H9 (cell line): Measurements from ENCODE around the gene ZNF526. TPM values are rescaled to one million over a fixed set of nuclear protein-coding genes. Genes with fewer than 3 reads are reported as not detected.

Experiments
- DNase-seq: peaks from one replicate; pipeline ENCODE4 v3.0.0-alpha.2; 2017
- H2AFZ ChIP-seq: one replicate; pipeline ENCODE4 v1.6.1; 2013; ENCODE audit warnings: mild to moderate bottlenecking, low read length, control low read depth, moderate library complexity
- H2AK5ac ChIP-seq: 2 replicates; pipeline ENCODE4 v1.6.1; 2013; ENCODE audit warnings: low read length, control low read depth, mixed read lengths; ENCODE audit not compliant: insufficient read length
- H2BK120ac ChIP-seq: one replicate; pipeline ENCODE4 v1.6.1; 2013; ENCODE audit warnings: low read depth, mild to moderate bottlenecking, low read length, control low read depth, inconsistent platforms; ENCODE audit not compliant: poor library complexity, severe bottlenecking
- H2BK12ac ChIP-seq: 2 replicates; pipeline ENCODE4 v1.6.1; 2013; ENCODE audit warnings: low read length, control low read depth, mixed read lengths, low read depth; ENCODE audit not compliant: insufficient read length
- H2BK15ac ChIP-seq: 2 replicates; pipeline ENCODE4 v1.6.1; 2013; ENCODE audit warnings: low read depth, low read length, control low read depth
- H2BK20ac ChIP-seq: one replicate; pipeline ENCODE4 v1.6.1; 2013; ENCODE audit warnings: low read depth, mild to moderate bottlenecking, low read length, control low read depth, inconsistent platforms; ENCODE audit not compliant: poor library complexity, severe bottlenecking
- H2BK5ac ChIP-seq: 2 replicates; pipeline ENCODE4 v1.6.1; 2013; ENCODE audit warnings: low read length, control low read depth, mixed read lengths; ENCODE audit not compliant: insufficient read length
- H3K14ac ChIP-seq: 2 replicates; pipeline ENCODE4 v1.6.1; 2013; ENCODE audit warnings: low read length, control low read depth; ENCODE audit not compliant: insufficient read depth
- H3K18ac ChIP-seq: 2 replicates; pipeline ENCODE4 v1.6.1; 2013; ENCODE audit warnings: low read depth, mild to moderate bottlenecking, mixed read lengths, low read length, control low read depth; ENCODE audit not compliant: insufficient read length
- H3K23ac ChIP-seq: 2 replicates; pipeline ENCODE4 v1.6.1; 2013; ENCODE audit warnings: low read length, control low read depth, mixed read lengths, low read depth; ENCODE audit not compliant: insufficient read length
- H3K23me2 ChIP-seq: 2 replicates; pipeline ENCODE4 v1.6.1; 2013; ENCODE audit warnings: low read depth, mild to moderate bottlenecking, mixed read lengths, low read length, control low read depth; ENCODE audit not compliant: insufficient read length, poor library complexity, severe bottlenecking
- H3K27ac ChIP-seq: 2 replicates; pipeline ENCODE4 v1.5.1; 2013; ENCODE audit warnings: low read length, control low read depth, mixed read lengths, low read depth; ENCODE audit not compliant: insufficient read length
- H3K27me3 ChIP-seq: 2 replicates; pipeline ENCODE4 v1.6.1; 2013; ENCODE audit warnings: low read length, control low read depth, inconsistent platforms; ENCODE audit not compliant: insufficient read depth
- H3K4ac ChIP-seq: 2 replicates; pipeline ENCODE4 v1.6.1; 2013; ENCODE audit warnings: low read depth, mild to moderate bottlenecking, control low read depth, inconsistent platforms, low read length, moderate library complexity
- H3K4me1 ChIP-seq: 2 replicates; pipeline ENCODE4 v1.6.1; 2013; ENCODE audit warnings: low read length, control low read depth, inconsistent platforms; ENCODE audit not compliant: insufficient read depth
- H3K4me2 ChIP-seq: 2 replicates; pipeline ENCODE4 v1.6.1; 2013; ENCODE audit warnings: low read length, control low read depth, mixed read lengths; ENCODE audit not compliant: insufficient read length, insufficient read depth
- H3K56ac ChIP-seq: 2 replicates; pipeline ENCODE4 v1.6.1; 2013; ENCODE audit warnings: low read depth, mild to moderate bottlenecking, mixed read lengths, low read length, control low read depth; ENCODE audit not compliant: insufficient read length
- H3K79me1 ChIP-seq: 2 replicates; pipeline ENCODE4 v1.6.1; 2013; ENCODE audit warnings: low read depth, mild to moderate bottlenecking, moderate library complexity, low read length, control low read depth, inconsistent platforms; ENCODE audit not compliant: insufficient read depth, poor library complexity, severe bottlenecking
- H3K79me2 ChIP-seq: 2 replicates; pipeline ENCODE4 v1.6.1; 2013; ENCODE audit warnings: low read length, control low read depth, inconsistent platforms; ENCODE audit not compliant: insufficient read depth
- H3K9ac ChIP-seq: 2 replicates; pipeline ENCODE4 v1.6.1; 2013; ENCODE audit warnings: low read length, control low read depth, mixed read lengths; ENCODE audit not compliant: insufficient read length; ENCODE audit errors: extremely low read depth
- H3K9me3 ChIP-seq: one replicate; pipeline ENCODE4 v1.6.1; 2013; ENCODE audit warnings: low read depth, low read length, inconsistent platforms; ENCODE audit not compliant: control insufficient read depth
- H3T11ph ChIP-seq: one replicate; pipeline ENCODE4 v1.6.1; 2013; ENCODE audit warnings: mild to moderate bottlenecking, low read length, control low read depth, inconsistent platforms
- H4K20me1 ChIP-seq: one replicate; pipeline ENCODE4 v1.6.1; 2013; ENCODE audit not compliant: control insufficient read depth, insufficient read length, insufficient read depth
- H4K5ac ChIP-seq: 2 replicates; pipeline ENCODE4 v1.6.1; 2013; ENCODE audit warnings: low read depth, mild to moderate bottlenecking, mixed read lengths, low read length, control low read depth; ENCODE audit not compliant: insufficient read length
- H4K8ac ChIP-seq: replicated peaks from 2 replicates; pipeline ENCODE4 v1.6.1; 2013; ENCODE audit warnings: low read length, control low read depth, mixed read lengths, low read depth; ENCODE audit not compliant: insufficient read length
- H4K91ac ChIP-seq: 2 replicates; pipeline ENCODE4 v1.6.1; 2013; ENCODE audit warnings: low read depth, mild to moderate bottlenecking, moderate library complexity, mixed read lengths, low read length, control low read depth; ENCODE audit not compliant: insufficient read length
- H3K27ac Mint-ChIP-seq, 3 experiments: 2 replicates in 2 of 3; 3 replicates in 1 of 3; pipeline ENCODE4 v1.8.0; 2020 to 2021; ENCODE audit warnings: mixed read lengths in 3 of 3, mild to moderate bottlenecking in 1 of 3, moderate library complexity in 1 of 3
- H3K27me3 Mint-ChIP-seq: 2 replicates; pipeline ENCODE4 v1.8.0; 2021; ENCODE audit warnings: low read depth, mild to moderate bottlenecking, moderate library complexity, mixed read lengths
- H3K36me3 Mint-ChIP-seq, 3 experiments: 2 replicates in 2 of 3; 3 replicates in 1 of 3; pipeline ENCODE4 v1.8.0; 2020 to 2021; ENCODE audit warnings: low read depth in 3 of 3, mixed read lengths in 3 of 3; ENCODE audit not compliant: insufficient read depth in 1 of 3
- H3K4me1 Mint-ChIP-seq, 2 experiments: 2 replicates each; pipeline ENCODE4 v1.8.0; 2020; ENCODE audit warnings: mixed read lengths in 2 of 2
- H3K4me3 Mint-ChIP-seq, 2 experiments: 2 replicates in 1 of 2; 3 replicates in 1 of 2; pipeline ENCODE4 v1.8.0; 2020 to 2021; ENCODE audit warnings: mild to moderate bottlenecking in 2 of 2, mixed read lengths in 2 of 2, moderate library complexity in 1 of 2
- H3K9me3 Mint-ChIP-seq, 2 experiments: 2 replicates in 1 of 2; 3 replicates in 1 of 2; pipeline ENCODE4 v1.8.0; 2020; ENCODE audit warnings: mild to moderate bottlenecking in 2 of 2, mixed read lengths in 2 of 2, moderate library complexity in 1 of 2
- CTCF ChIP-seq: fragments of 200-600 bp; sonication (generic); conservative IDR thresholded peaks from 3 replicates; pipeline ENCODE4 v1.8.0; 2021; ENCODE audit warnings: antibody characterized with exemption, mild to moderate bottlenecking
- WGBS: extraction: QIAGEN DNeasy Blood & Tissue Kit; methylation state at CpG from one replicate; pipeline ENCODE4 v1.1.7; 2013; ENCODE audit warnings: missing lambda C conversion rate, low lambda C conversion rate, mixed read lengths; ENCODE audit not compliant: insufficient read length; ENCODE audit errors: extremely low coverage; 5-methylcytosine and 5-hydroxymethylcytosine counted together
- total RNA-seq: library from RNA; stranded (reverse); gene quantifications from 2 replicates; pipeline ENCODE4 v1.2.1, GENCODE V29; 2021

Gene ZNF526
- total RNA-seq, 1 experiment from 2014 or later = 20.5 TPM

DNA sequence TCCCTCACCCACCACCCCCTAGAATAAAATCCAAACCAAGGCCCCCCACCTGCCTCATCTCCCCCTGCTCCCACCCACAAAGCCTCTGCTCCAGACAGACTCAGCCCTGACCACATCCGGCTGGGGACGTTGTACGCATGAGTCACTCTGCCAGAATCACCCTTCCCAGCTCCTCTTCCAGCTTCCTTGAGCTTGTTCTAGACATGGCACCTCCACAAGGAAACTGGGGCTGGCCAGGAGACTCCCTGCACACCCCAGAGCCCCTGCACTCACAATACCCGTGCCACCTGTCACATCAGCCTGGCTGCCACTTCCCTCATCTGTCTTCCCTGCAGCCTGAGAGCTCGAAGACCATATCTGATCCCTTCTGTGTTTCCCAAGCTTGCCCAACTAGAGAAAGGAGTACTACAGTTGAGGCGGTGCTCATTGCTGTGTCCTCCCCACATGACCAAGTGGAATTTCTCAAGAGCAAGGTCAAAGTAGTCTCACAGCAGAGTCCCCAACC, 12.3 kb upstream of the ZNF526 start:
- no peak overlapping the region for H2AK5ac ChIP-seq
- H2AFZ ChIP-seq = no peak overlapping the region
- no peak overlapping the region for H3K14ac ChIP-seq
- no peak overlapping the region for H4K5ac ChIP-seq
- H2BK15ac ChIP-seq = no peak overlapping the region
- H3K4me2 ChIP-seq = no peak overlapping the region
- WGBS = no CpG with 5 or more reads among the region's 6 CpGs
- no peak overlapping the region for H3K56ac ChIP-seq
- H2BK12ac ChIP-seq = no peak overlapping the region
- no peak for TF ChIP-seq CTCF
- H3K4me3 Mint-ChIP-seq = no peak overlapping the region; a peak in 1 of 5 replicates
- peaks cover 2% of the 10 kb centered on the region; the same call in 1 of the 2 replicates for H3K79me2 ChIP-seq
- H3K79me1 ChIP-seq = peaks cover 2% of the 10 kb centered on the region
- no peak overlapping the region for H4K91ac ChIP-seq
- no peak overlapping the region for H2BK120ac ChIP-seq
- no peak for DNase-seq
- H2BK20ac ChIP-seq = no peak overlapping the region
- H3K36me3 Mint-ChIP-seq = peaks cover 44 to 72% (median 66%) of the 10 kb centered on the region in 3 experiments
- no peak overlapping the region for H3K4ac ChIP-seq
- H3K4me1 Mint-ChIP-seq = peaks cover 24 to 33% of the 10 kb centered on the region in 2 experiments
- H3K27ac Mint-ChIP-seq = peak overlapping the region in 1 of 3 experiments; percentile 66; a peak in 2 of 7 replicates
- H3K27ac ChIP-seq = no peak overlapping the region
- H3K9ac ChIP-seq = no peak overlapping the region
- no peaks in the 10 kb centered on the region for H3K27me3 ChIP-seq
- H4K8ac ChIP-seq = no peak overlapping the region
- no peak overlapping the region for H3K23ac ChIP-seq
- no peak overlapping the region for H3K18ac ChIP-seq
- no peaks in the 10 kb centered on the region for H3K9me3 Mint-ChIP-seq
- no peaks in the 10 kb centered on the region for H3K27me3 Mint-ChIP-seq
- no peaks in the 10 kb centered on the region for H3K9me3 ChIP-seq
- H3K4me1 ChIP-seq = no peaks in the 10 kb centered on the region
- H4K20me1 ChIP-seq = no peaks in the 10 kb centered on the region
- no peak overlapping the region for H2BK5ac ChIP-seq
- H3K23me2 ChIP-seq = peaks cover 2% of the 10 kb centered on the region
- no peak overlapping the region for H3T11ph ChIP-seq
